Measurements from ENCODE around the gene HSPB6.

The HSPB6 gene

DNA sequence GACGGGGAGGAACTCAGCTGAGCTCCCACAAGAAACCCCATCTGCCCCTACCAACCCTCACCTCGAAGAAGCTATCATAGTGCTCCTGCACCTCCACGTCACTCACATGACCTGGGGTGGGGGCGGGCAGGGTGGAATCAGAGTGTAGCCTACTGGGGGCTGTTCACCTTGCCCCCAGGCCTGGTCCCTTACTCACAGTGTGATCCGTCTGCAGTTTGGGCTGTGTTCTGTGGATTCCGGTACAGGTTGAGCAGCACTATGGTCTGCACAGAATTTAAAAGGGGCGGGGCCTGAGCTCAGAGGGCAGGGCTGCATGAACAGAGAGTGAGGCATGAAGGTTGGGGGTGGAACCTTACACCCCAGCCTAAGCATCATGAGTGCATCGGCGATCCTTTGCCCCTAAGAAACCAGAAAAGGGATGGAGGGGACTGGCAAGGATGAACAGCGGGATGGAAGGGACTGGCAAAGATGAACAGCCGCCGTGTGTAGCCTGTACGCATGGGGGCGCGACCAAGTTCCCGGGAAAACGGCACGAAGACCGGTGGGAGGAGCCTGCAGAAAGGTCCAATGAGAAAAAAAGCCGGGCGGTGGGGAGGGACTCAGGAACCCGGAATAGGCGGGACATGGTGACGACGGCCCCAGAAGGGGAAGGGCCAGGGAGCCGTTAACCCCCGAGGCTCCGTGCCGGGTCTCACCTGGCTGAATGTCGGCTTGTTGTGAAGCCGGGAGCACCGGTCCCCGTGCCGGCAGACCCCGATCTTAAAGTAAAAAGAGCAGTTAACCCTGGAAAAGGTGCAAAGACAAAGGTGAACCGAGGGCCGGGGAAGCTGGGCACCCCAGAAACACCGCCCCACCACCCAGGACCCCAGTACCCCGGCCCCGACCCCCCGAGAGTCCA lies 12.2 kb downstream of the HSPB6 start:
- H3K27me3 ChIP-seq (ENCODE audit: insufficient read depth, low read length), result no peaks in the 10 kb centered on the region
- peak overlapping the region; percentile 92 for H3K9ac ChIP-seq (ENCODE audit: low read length)
- peak overlapping the region; percentile 97 for H3K27ac ChIP-seq (ENCODE audit: low read depth, low read length, poor library complexity, severe bottlenecking)
- no peaks in the 10 kb centered on the region for H3K9me2 ChIP-seq (ENCODE audit: low read depth, low read length)
- no peaks in the 10 kb centered on the region for H3K79me2 ChIP-seq (ENCODE audit: insufficient read depth, low read length)
- H2AFZ ChIP-seq (ENCODE audit: low read length), result no peak overlapping the region
- no peaks in the 10 kb centered on the region for H3F3A ChIP-seq (ENCODE audit: insufficient read depth, low read length)
- TF ChIP-seq, protein P1, sequence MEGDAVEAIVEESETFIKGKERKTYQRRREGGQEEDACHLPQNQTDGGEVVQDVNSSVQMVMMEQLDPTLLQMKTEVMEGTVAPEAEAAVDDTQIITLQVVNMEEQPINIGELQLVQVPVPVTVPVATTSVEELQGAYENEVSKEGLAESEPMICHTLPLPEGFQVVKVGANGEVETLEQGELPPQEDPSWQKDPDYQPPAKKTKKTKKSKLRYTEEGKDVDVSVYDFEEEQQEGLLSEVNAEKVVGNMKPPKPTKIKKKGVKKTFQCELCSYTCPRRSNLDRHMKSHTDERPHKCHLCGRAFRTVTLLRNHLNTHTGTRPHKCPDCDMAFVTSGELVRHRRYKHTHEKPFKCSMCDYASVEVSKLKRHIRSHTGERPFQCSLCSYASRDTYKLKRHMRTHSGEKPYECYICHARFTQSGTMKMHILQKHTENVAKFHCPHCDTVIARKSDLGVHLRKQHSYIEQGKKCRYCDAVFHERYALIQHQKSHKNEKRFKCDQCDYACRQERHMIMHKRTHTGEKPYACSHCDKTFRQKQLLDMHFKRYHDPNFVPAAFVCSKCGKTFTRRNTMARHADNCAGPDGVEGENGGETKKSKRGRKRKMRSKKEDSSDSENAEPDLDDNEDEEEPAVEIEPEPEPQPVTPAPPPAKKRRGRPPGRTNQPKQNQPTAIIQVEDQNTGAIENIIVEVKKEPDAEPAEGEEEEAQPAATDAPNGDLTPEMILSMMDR (IDR thresholded peaks at IDR 0.05; ENCODE audit: low read length), result peak; percentile 42
- TF ChIP-seq EZH2 (IDR thresholded peaks at IDR 0.05; ENCODE audit: borderline replicate concordance, low read length), result no peak
- no peaks in the 10 kb centered on the region for H3K9me3 ChIP-seq (ENCODE audit: low read length)
- H3K4me2 ChIP-seq (ENCODE audit: low read length), result peak overlapping the region; percentile 87
- H3K36me3 ChIP-seq (ENCODE audit: insufficient read depth, low read length), result no peaks in the 10 kb centered on the region
- peaks cover 73% of the 10 kb centered on the region for H3K4me1 ChIP-seq (ENCODE audit: insufficient read depth, low read length, severe bottlenecking)
- H4K20me1 ChIP-seq (ENCODE audit: insufficient read depth, low read length), result no peaks in the 10 kb centered on the region
- H3K4me3 ChIP-seq (ENCODE audit: low read depth, low read length, poor library complexity, severe bottlenecking), result peak overlapping the region; percentile 91

DNA sequence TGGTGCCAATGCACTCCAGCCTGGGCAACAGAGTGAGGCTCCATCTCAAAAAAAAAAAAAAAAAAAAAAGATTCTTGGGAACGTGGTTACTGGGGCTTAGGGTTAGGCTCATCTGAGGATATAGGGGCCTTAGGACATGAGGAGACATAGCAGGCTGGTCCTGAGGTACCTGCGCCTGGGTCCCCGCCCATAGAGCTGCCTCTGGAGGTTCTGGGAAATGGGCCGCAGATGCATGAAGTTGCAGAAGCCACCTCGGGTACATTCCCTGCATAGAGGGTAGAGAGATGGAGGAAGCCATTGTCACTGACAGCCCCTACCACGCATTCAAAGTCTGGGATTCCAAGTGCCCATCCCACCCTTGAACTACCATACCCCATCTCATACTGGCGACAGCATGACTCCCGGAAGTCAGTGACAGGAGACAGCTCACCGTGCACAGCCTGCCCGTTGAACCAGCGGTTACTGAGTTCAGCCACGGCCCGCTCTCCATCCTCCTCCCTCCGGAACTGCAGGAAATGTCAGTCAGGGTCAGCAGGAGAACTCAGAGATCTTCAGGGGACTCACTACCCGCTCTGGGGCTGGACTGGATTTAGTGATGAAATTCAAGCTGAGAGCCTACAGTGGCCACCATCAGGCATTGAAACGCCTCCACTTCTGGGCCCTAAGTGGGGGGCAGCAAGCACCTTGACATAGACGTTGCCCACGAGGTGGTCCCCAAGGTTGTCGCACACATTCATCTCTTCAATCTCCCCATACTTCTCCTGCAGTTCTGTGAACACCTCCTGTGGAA lies 13.0 kb downstream of the HSPB6 start:
- Histone ChIP-seq H3K4me2 (ENCODE audit: low read length) (peak overlapping the region; percentile 87), H3K9me3 (ENCODE audit: low read length) (no peaks in the 10 kb centered on the region), H3F3A (ENCODE audit: insufficient read depth, low read length) (no peaks in the 10 kb centered on the region), H3K9ac (ENCODE audit: low read length) (peak overlapping the region; percentile 92), H4K20me1 (ENCODE audit: insufficient read depth, low read length) (no peaks in the 10 kb centered on the region), H3K4me1 (ENCODE audit: insufficient read depth, low read length, severe bottlenecking) (peaks cover 69% of the 10 kb centered on the region), H2AFZ (ENCODE audit: low read length) (no peak overlapping the region), H3K27ac (ENCODE audit: low read depth, low read length, poor library complexity, severe bottlenecking) (peak overlapping the region; percentile 97), H3K27me3 (ENCODE audit: insufficient read depth, low read length) (no peaks in the 10 kb centered on the region), H3K79me2 (ENCODE audit: insufficient read depth, low read length) (no peaks in the 10 kb centered on the region), H3K9me2 (ENCODE audit: low read depth, low read length) (no peaks in the 10 kb centered on the region), H3K36me3 (ENCODE audit: insufficient read depth, low read length) (peaks cover 4% of the 10 kb centered on the region), H3K4me3 (ENCODE audit: low read depth, low read length, poor library complexity, severe bottlenecking) (peak overlapping the region; percentile 91)
- TF ChIP-seq, protein P1 (IDR thresholded peaks at IDR 0.05; ENCODE audit: low read length), result no peak
- TF ChIP-seq EZH2 (IDR thresholded peaks at IDR 0.05; ENCODE audit: borderline replicate concordance, low read length), result no peak

GRCh38 chr19:35742121-35742724 lies 14.6 kb downstream of the HSPB6 start, which contains the start of gene IGFLR1:
Gene IGFLR1 (minus strand): TSS chr19:35742452. CDS start chr19:35741180, 1,272 bp downstream.
- Histone ChIP-seq H3K27ac (ENCODE audit: low read depth, low read length, poor library complexity, severe bottlenecking) (peak within 1 kb of the TSS; percentile 86), H3K4me1 (ENCODE audit: insufficient read depth, low read length, severe bottlenecking) (peaks cover 61% of the 10 kb centered on the region), H3K4me2 (ENCODE audit: low read length) (peak within 1 kb of the TSS; percentile 58), H3K36me3 (ENCODE audit: insufficient read depth, low read length) (peaks cover 19% of the 10 kb centered on the region), H3K4me3 (ENCODE audit: low read depth, low read length, poor library complexity, severe bottlenecking) (peak within 1 kb of the TSS; percentile 71), H2AFZ (ENCODE audit: low read length) (no peak within 1 kb of the TSS), H4K20me1 (ENCODE audit: insufficient read depth, low read length) (no peaks in the 10 kb centered on the region), H3K9ac (ENCODE audit: low read length) (peak within 1 kb of the TSS; percentile 44; the same call in 1 of the 2 replicates), H3F3A (ENCODE audit: insufficient read depth, low read length) (no peaks in the 10 kb centered on the region), H3K27me3 (ENCODE audit: insufficient read depth, low read length) (no peaks in the 10 kb centered on the region), H3K9me2 (ENCODE audit: low read depth, low read length) (no peaks in the 10 kb centered on the region), H3K79me2 (ENCODE audit: insufficient read depth, low read length) (no peaks in the 10 kb centered on the region), H3K9me3 (ENCODE audit: low read length) (no peaks in the 10 kb centered on the region)
- no peak for TF ChIP-seq EZH2 (IDR thresholded peaks at IDR 0.05; ENCODE audit: borderline replicate concordance, low read length)
- TF ChIP-seq, protein P1 (IDR thresholded peaks at IDR 0.05; ENCODE audit: low read length), result no peak

Measured in OCI-LY1 (cell line).